Bronchial epithelial cell (primary cell): ENCODE results near the gene NUMA1. TPM values are rescaled to one million over a fixed set of nuclear protein-coding genes. Genes with fewer than 3 reads are reported as not detected.

Source experiments
- DNase-seq: peaks from one replicate; pipeline ENCODE4 v3.0.0-alpha.2; 2010; ENCODE audit warnings: low read depth
- FAIRE-seq: peaks from 2 replicates; lab custom pipeline; 2011; peaks lifted over from hg19 to GRCh38; lab: Jason Lieb, UNC
- H3K27me3 ChIP-seq: 2 replicates; pipeline ENCODE4 v1.5.1; 2011; ENCODE audit warnings: low read length; ENCODE audit not compliant: control insufficient read depth, insufficient read depth
- H3K36me3 ChIP-seq: 2 replicates; pipeline ENCODE4 v1.5.1; 2011; ENCODE audit warnings: low read length; ENCODE audit not compliant: control insufficient read depth, insufficient read depth
- H3K4me3 ChIP-seq: 2 replicates; pipeline ENCODE4 v1.5.1; 2011; ENCODE audit warnings: mild to moderate bottlenecking, low read depth, low read length, control low read depth
- CTCF ChIP-seq: IDR thresholded peaks from 2 replicates; pipeline ENCODE4 v1.5.1; 2011; ENCODE audit warnings: mild to moderate bottlenecking, moderate library complexity, low read length, control low read depth, inconsistent platforms; ENCODE audit not compliant: insufficient read depth, severe bottlenecking
- total RNA-seq: library from RNA; depleted of rRNA; stranded (reverse); fragments of >200 nt; gene quantifications from 2 replicates; pipeline ENCODE4 v1.2.1, GENCODE V29; 2014

Gene NUMA1
- total RNA-seq, 1 donor from 2014 or later: 52.7 TPM

DNA sequence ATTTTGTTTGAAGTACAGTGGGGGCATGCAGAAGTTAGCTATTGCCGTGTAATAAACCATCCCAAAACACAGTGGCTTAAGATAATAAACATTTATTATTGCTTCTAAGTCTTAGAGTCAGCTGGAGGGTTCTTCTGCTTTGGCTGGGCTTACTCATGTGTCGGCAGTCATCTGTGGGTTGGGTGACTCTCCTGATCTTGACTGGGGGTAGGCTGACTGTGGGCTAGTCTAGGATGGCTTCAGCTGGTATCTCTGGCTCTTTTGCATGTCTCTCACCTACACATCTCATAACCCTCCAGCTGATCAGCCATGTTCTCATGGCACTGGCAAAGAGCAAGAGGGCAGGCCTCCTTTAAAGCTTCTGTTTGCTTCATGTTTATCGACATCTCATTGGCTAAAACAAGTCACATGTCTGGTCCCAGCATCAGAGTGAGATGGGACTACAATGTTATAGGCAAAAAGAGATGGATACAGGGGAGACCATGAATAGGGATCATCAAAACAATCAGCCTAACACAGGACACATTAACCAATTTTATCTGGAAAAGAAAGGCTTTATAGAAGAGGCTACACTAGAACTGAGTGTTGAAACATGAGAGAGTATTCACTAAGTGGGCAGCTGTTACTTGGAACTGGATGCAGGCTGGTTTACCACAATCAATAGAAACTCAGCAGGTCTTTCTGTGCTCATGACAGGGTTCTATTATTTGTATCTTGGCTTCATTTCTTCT lies 5.4 kb upstream of the NUMA1 start:
- DNase-seq: no peak
- Histone ChIP-seq H3K4me3 (no peak overlapping the region), H3K27me3 (no peaks in the 10 kb centered on the region), H3K36me3 (peaks cover 13% of the 10 kb centered on the region)
- no peak for TF ChIP-seq CTCF
- FAIRE-seq: no peak

DNA sequence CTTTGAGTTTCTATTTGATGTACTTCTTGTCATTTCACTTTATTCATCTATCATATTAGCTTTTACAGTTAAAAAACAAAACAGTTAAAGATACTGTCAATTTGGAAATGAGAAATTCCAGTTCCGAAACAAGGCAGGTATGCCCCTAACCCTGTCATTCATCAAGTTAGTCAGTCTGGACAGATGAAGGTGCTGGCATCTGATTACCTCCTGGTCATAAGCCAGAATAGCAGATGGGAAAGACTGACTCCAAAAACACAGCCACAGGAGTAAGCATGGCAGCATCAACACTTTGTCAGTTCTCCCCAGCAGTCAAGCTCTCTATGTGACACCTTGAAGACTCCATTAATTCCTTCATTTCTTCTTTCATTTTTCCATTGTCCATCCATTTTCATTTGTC lies 4.6 kb upstream of the NUMA1 start:
- TF ChIP-seq CTCF: no peak
- H3K36me3 ChIP-seq: peaks cover 13% of the 10 kb centered on the region
- H3K27me3 ChIP-seq: no peaks in the 10 kb centered on the region
- DNase-seq: no peak
- no peak for FAIRE-seq
- no peak overlapping the region for H3K4me3 ChIP-seq

- no peak for FAIRE-seq
- peaks cover 10% of the 10 kb centered on the region for H3K36me3 ChIP-seq
- TF ChIP-seq CTCF: no peak
- H3K27me3 ChIP-seq: no peaks in the 10 kb centered on the region
- no peak overlapping the region for H3K4me3 ChIP-seq
- peak; percentile 81 for DNase-seq
Observed at GRCh38 chr11:72084076-72084475, 3.7 kb upstream of the NUMA1 start.

DNA sequence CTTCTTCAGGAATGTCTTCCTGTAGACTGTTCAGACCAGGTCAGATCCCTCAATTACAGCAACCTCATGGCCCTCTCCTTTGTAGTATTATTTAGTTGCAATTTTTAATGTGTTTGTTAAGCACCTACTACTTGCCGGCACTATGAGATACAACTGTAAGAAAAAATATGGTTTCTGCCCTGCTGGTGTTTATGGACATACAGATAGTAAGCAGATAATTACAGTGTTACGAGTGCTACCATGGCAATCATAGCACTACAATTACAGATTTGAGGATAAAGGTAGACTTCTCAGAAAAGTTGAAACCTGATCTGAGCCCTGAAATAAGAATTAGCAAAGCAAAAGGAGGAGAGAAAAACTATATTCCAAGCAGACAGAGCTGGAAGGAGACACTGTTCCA lies 3.1 kb upstream of the NUMA1 start:
- Histone ChIP-seq H3K27me3 (no peaks in the 10 kb centered on the region), H3K4me3 (no peak overlapping the region), H3K36me3 (peaks cover 6% of the 10 kb centered on the region)
- no peak for FAIRE-seq
- no peak for DNase-seq
- no peak for TF ChIP-seq CTCF

DNA sequence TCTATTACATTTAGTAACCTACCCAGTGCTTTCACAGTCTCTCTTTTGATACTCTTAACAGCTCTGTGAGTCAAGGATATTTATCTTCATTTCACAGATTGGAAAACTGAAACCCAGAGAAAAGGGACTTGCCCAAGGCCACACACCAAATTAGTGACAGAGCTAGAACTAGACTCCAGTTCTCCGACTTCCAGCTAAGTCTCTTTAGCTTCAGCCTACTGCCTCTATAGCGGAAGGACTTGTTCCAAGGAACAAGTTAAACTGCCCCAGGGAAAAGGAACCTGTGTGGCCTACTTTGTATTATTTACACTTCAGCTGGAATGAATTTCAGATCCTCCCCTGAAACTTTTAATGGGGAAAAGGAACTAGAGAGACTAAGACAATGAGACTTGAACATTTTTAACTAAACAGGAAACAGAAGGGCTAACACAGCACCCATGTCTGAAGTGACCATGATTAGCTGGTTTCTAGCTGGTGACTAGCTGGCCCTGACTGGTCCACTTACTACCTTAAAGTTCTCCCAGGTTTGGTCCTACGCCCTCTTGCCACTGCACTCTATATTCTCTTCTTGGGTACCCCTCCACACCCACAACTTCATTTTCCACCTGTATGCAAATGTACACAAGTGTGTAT lies 1.6 kb upstream of the NUMA1 start:
- FAIRE-seq: no peak
- Histone ChIP-seq H3K36me3 (peaks cover 3% of the 10 kb centered on the region), H3K4me3 (no peak overlapping the region), H3K27me3 (no peaks in the 10 kb centered on the region)
- no peak for TF ChIP-seq CTCF
- peak; percentile 54 for DNase-seq
